DOHH2 (cell line): Measurements from ENCODE around the gene FILIP1L.

Source experiments
- H3F3A ChIP-seq: fragments of 200-600 bp; sonication (generic), shearing (Covaris generic); 2 replicates; pipeline ENCODE4 v1.6.0; 2016; ENCODE audit warnings: antibody characterized with exemption, mild to moderate bottlenecking; ENCODE audit not compliant: control insufficient read depth, insufficient read depth
- H3K27ac ChIP-seq: fragments of 200-600 bp; sonication (generic); 2 replicates; pipeline ENCODE4 v1.5.1; 2014; ENCODE audit warnings: low read depth, mild to moderate bottlenecking, low read length, moderate library complexity
- H3K27me3 ChIP-seq: fragments of 200-600 bp; sonication (generic); 2 replicates; pipeline ENCODE4 v1.6.1; 2014; ENCODE audit warnings: mild to moderate bottlenecking, low read length, mixed read lengths; ENCODE audit not compliant: control insufficient read depth
- H3K36me3 ChIP-seq: fragments of 200-600 bp; sonication (generic); 2 replicates; pipeline ENCODE4 v1.6.1; 2014; ENCODE audit warnings: mild to moderate bottlenecking, low read length, moderate library complexity, mixed read lengths; ENCODE audit not compliant: control insufficient read depth
- H3K4me1 ChIP-seq: fragments of 200-600 bp; sonication (generic); 2 replicates; pipeline ENCODE4 v1.6.1; 2014; ENCODE audit warnings: mild to moderate bottlenecking, low read length, mixed read lengths; ENCODE audit not compliant: control insufficient read depth
- H3K4me2 ChIP-seq: fragments of 200-600 bp; sonication (generic); 2 replicates; pipeline ENCODE4 v1.6.0; 2014; ENCODE audit warnings: mild to moderate bottlenecking, low read length, moderate library complexity
- H3K4me3 ChIP-seq: fragments of 200-600 bp; sonication (generic); 2 replicates; pipeline ENCODE4 v1.5.1; 2014; ENCODE audit warnings: mild to moderate bottlenecking, low read length, mixed read lengths
- H3K79me2 ChIP-seq: fragments of 200-600 bp; sonication (generic); 2 replicates; pipeline ENCODE4 v1.6.1; 2014; ENCODE audit warnings: mild to moderate bottlenecking, low read length, mixed read lengths; ENCODE audit not compliant: control insufficient read depth
- H3K9me2 ChIP-seq: fragments of 200-600 bp; sonication (generic); replicated peaks from 2 replicates; pipeline ENCODE4 v1.6.1; 2014; ENCODE audit warnings: mild to moderate bottlenecking, low read length, mixed read lengths; ENCODE audit not compliant: control insufficient read depth
- H3K9me3 ChIP-seq: fragments of 200-600 bp; sonication (generic); 2 replicates; pipeline ENCODE4 v1.6.1; 2014; ENCODE audit warnings: antibody characterized with exemption, low read length, mixed read lengths; ENCODE audit not compliant: control insufficient read depth, insufficient read depth
- H4K20me1 ChIP-seq: fragments of 200-600 bp; sonication (generic); 2 replicates; pipeline ENCODE4 v1.6.0; 2014; ENCODE audit warnings: low read depth, mild to moderate bottlenecking, antibody characterized with exemption, low read length, moderate library complexity; ENCODE audit not compliant: control insufficient read depth, insufficient read depth
- EZH2phosphoT487 ChIP-seq: fragments of 200-600 bp; sonication (generic); IDR thresholded peaks from 2 replicates; pipeline ENCODE4 v1.6.1; 2017; ENCODE audit warnings: borderline replicate concordance, mild to moderate bottlenecking, antibody characterized with exemption, low read length, moderate library complexity, mixed read lengths
- TF ChIP-seq, protein P1 (sequence below): fragments of 200-600 bp; sonication (generic); IDR thresholded peaks from one replicate; pipeline ENCODE4 v1.5.1; 2014; ENCODE audit warnings: antibody characterized with exemption, mild to moderate bottlenecking, low read depth, low read length; ENCODE audit not compliant: poor library complexity, severe bottlenecking

The FILIP1L gene

DNA sequence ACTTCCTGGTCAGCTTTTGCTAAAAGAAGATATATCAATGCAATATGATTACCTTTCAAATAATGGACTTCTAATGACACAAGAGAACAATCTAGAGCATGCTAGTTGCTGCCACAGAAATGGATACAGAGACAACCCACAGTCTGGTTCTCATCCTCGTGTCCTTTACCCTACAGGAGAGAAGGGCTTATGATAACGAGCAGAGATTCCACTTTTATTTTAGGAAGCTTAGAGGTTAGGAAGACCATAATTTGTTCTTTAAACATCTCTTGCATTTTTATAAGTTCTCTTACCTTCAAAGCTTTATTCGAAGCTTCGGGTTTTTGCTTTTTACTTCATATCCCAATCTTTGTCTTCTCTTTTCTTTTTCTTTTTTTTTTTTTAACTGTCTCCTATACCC, 39.1 kb downstream of the FILIP1L start:
- no peak overlapping the region for H3K4me2 ChIP-seq
- H3K4me1 ChIP-seq = peaks cover 11% of the 10 kb centered on the region
- H3K36me3 ChIP-seq = no peaks in the 10 kb centered on the region
- no peaks in the 10 kb centered on the region for H3K79me2 ChIP-seq
- H3K27ac ChIP-seq = no peak overlapping the region
- H4K20me1 ChIP-seq = no peaks in the 10 kb centered on the region
- H3K9me2 ChIP-seq = no peaks in the 10 kb centered on the region
- no peaks in the 10 kb centered on the region for H3K9me3 ChIP-seq
- no peak overlapping the region for H3K4me3 ChIP-seq
- no peaks in the 10 kb centered on the region for H3F3A ChIP-seq
- H3K27me3 ChIP-seq = no peaks in the 10 kb centered on the region
- no peak for TF ChIP-seq EZH2phosphoT487

DNA sequence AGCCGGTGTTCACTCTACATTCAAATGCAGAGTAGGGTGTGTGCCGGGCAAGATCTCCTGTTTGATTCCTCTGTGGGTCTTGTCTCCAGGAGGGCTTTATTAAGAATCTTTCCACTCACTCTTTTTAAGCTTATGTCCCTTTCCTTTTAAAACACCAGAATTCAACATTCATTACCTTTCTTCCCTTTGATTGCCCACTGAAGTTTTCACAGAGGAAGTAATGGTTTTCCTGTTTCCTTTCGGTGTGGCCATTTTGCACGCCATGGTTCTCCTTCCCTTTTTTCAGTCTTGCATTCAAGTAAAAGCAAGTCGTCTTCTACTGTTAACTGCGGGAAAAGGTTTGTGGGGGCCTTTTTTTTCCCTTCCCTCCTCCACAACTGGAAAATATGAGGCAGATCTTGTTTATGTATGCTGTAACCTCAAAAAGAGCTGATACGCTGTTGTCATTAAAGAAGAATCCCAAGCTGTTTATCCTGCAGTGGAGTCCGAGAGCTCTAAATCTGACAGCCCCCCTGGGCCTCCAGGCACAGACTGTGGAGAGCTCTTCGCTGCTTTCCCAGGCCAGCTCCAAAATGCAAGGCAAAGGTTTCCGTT, 40.5 kb downstream of the FILIP1L start:
- Histone ChIP-seq H3K27ac (no peak overlapping the region), H3K79me2 (no peaks in the 10 kb centered on the region), H3K36me3 (no peaks in the 10 kb centered on the region), H3K4me1 (peaks cover 18% of the 10 kb centered on the region), H3K4me3 (no peak overlapping the region), H3K9me2 (no peaks in the 10 kb centered on the region), H3K27me3 (no peaks in the 10 kb centered on the region), H3K4me2 (peak overlapping the region; percentile 3), H3K9me3 (no peaks in the 10 kb centered on the region), H4K20me1 (no peaks in the 10 kb centered on the region), H3F3A (no peaks in the 10 kb centered on the region)
- TF ChIP-seq EZH2phosphoT487 = no peak
- TF ChIP-seq, protein P1, sequence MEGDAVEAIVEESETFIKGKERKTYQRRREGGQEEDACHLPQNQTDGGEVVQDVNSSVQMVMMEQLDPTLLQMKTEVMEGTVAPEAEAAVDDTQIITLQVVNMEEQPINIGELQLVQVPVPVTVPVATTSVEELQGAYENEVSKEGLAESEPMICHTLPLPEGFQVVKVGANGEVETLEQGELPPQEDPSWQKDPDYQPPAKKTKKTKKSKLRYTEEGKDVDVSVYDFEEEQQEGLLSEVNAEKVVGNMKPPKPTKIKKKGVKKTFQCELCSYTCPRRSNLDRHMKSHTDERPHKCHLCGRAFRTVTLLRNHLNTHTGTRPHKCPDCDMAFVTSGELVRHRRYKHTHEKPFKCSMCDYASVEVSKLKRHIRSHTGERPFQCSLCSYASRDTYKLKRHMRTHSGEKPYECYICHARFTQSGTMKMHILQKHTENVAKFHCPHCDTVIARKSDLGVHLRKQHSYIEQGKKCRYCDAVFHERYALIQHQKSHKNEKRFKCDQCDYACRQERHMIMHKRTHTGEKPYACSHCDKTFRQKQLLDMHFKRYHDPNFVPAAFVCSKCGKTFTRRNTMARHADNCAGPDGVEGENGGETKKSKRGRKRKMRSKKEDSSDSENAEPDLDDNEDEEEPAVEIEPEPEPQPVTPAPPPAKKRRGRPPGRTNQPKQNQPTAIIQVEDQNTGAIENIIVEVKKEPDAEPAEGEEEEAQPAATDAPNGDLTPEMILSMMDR = no peak

DNA sequence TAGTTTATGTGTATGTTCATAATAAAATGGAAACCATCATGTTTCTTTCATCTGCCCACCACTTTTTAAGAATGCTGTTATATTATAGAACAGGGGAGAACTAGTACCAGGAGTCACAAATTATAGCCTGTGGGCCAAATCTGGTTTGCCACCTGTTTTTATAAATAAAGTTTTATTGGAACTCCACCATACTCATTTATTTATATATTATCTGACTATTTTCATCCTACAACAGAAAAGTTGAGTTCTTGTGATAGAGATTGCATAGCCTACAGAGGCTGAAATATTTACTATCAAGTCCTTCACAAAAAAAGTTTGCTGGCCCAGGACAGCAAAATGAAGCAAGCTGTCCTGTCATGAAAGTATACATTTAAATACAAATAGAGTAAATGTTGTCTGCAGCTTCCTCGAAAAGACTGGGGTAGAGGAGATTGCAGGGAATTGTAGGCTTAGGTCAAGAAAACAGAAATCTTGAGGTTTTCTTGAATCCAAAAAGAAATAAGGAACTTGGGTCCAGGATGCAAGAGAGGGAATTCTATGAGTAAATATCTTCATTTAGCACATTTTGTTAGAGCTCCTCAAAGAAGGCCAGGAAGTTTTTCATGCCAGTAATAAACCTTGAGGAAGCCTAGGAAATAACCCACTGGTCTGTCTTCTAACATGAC, 41.1 kb downstream of the FILIP1L start:
- no peaks in the 10 kb centered on the region for H3K9me3 ChIP-seq
- H3K27me3 ChIP-seq = no peaks in the 10 kb centered on the region
- H3K4me2 ChIP-seq = peak overlapping the region; percentile 3
- no peaks in the 10 kb centered on the region for H3K9me2 ChIP-seq
- TF ChIP-seq EZH2phosphoT487 = no peak
- TF ChIP-seq, protein P1 = no peak
- H3K4me1 ChIP-seq = peaks cover 22% of the 10 kb centered on the region
- no peaks in the 10 kb centered on the region for H3K36me3 ChIP-seq
- H3F3A ChIP-seq = no peaks in the 10 kb centered on the region
- no peaks in the 10 kb centered on the region for H4K20me1 ChIP-seq
- H3K79me2 ChIP-seq = no peaks in the 10 kb centered on the region
- no peak overlapping the region for H3K4me3 ChIP-seq
- H3K27ac ChIP-seq = no peak overlapping the region

DNA sequence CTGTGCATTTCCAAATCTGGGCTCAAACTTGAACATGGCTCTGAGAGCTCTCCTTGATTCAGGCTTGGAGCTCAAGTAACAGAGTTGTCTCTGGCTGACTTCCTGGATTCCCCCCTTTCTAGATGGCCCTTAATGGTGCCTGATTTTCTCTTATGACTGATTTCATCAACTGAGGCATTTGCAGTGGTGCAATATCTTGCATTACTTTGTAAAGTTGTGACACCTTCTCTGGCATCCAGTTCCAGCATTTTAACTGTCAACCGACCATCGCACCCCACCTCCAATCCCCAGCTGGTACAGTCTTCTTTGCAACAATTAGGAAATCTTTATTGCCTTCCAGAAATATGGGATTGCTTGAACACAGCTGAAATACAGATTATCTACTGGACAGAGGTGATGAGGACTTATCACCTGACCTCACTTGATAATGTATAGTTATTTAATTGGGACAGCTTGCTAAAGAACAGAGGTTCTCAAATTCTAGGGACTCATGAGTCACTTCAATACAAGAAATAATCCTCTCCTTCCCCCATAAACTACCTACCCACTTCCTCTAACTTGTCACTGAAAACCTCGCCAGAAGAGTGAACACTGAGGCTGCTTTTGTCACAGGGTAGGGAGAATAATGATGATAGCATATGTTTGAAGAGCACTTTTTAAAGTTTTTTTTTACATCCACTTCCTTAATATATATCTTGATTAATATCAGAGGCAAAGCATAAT, 41.8 kb downstream of the FILIP1L start:
- TF ChIP-seq EZH2phosphoT487 = no peak
- TF ChIP-seq, protein P1 = no peak
- peaks cover 22% of the 10 kb centered on the region for H3K4me1 ChIP-seq
- no peak overlapping the region for H3K4me2 ChIP-seq
- no peaks in the 10 kb centered on the region for H3K79me2 ChIP-seq
- no peaks in the 10 kb centered on the region for H3K9me3 ChIP-seq
- no peaks in the 10 kb centered on the region for H3K36me3 ChIP-seq
- H3K9me2 ChIP-seq = no peaks in the 10 kb centered on the region
- H4K20me1 ChIP-seq = no peaks in the 10 kb centered on the region
- H3K4me3 ChIP-seq = no peak overlapping the region
- no peaks in the 10 kb centered on the region for H3K27me3 ChIP-seq
- no peak overlapping the region for H3K27ac ChIP-seq
- no peaks in the 10 kb centered on the region for H3F3A ChIP-seq
